Measurements from ENCODE around the gene MRPL12.

- TF ChIP-seq ZNF174 (tag by site-specific recombination; IDR thresholded peaks at IDR 0.05) (no peak), ZNF394 (tag by site-specific recombination; IDR thresholded peaks at IDR 0.05; ENCODE audit: borderline replicate concordance) (no peak), KLF16 (tag by site-specific recombination; IDR thresholded peaks at IDR 0.05) (no peak), REST (tag by site-specific recombination; IDR thresholded peaks at IDR 0.05) (no peak), ZNF580 (tag by site-specific recombination; IDR thresholded peaks at IDR 0.05) (no peak), SP2 (tag by site-specific recombination; IDR thresholded peaks at IDR 0.05) (no peak; the same call in 1 of the 2 replicates), ZBTB49 (tag by site-specific recombination; IDR thresholded peaks at IDR 0.05; ENCODE audit: low read depth) (no peak), ZNF629 (tag by site-specific recombination; IDR thresholded peaks at IDR 0.05) (0 out of 2 replicates have a peak, but pooled peaks have one; percentile 42), CTCF (tag by site-specific recombination; IDR thresholded peaks at IDR 0.05) (no peak), ZNF610 (tag by site-specific recombination; IDR thresholded peaks at IDR 0.05; ENCODE audit: borderline replicate concordance) (no peak), ZNF624 (tag by site-specific recombination; IDR thresholded peaks at IDR 0.05) (no peak), ZNF19 (tag by site-specific recombination; IDR thresholded peaks at IDR 0.05; ENCODE audit: low read depth) (no peak)
Observed at GRCh38 chr17:81681672-81682071, 21.5 kb upstream of the MRPL12 start.

Measured in HEK293 (cell line).